ENCODE measurements around the gene GLI1. TPM values are rescaled to one million over a fixed set of nuclear protein-coding genes. Genes with fewer than 3 reads are reported as not detected.

GLI1 gene
- total RNA-seq, 1 donor from 2014 or later, result 0.92 TPM

Small RNAs within 50 kb of the gene (microRNA-seq; reads per million reads assigned to microRNA genes)
- gene MIR616 (not detected), gene MIR6758 (not detected)

Other genes with a start within 250 kb of the GLI1 start
- gene NXPH4, start 243.0 kb upstream of the GLI1 start, total RNA-seq, result 0.60 TPM
- 32.8 TPM for gene SHMT2, start 230.1 kb upstream of the GLI1 start, total RNA-seq
- 1.2 TPM for gene STAC3, start 208.6 kb upstream of the GLI1 start, total RNA-seq
- gene R3HDM2, start 28.7 kb upstream of the GLI1 start, total RNA-seq, result 56.7 TPM
- not detected for gene INHBC, start 25.0 kb upstream of the GLI1 start, total RNA-seq
- not detected for gene INHBE, start 4.5 kb upstream of the GLI1 start, total RNA-seq
- 6.4 TPM for gene ARHGAP9, start 20.1 kb downstream of the GLI1 start, total RNA-seq
- gene MARS1, start 28.3 kb downstream of the GLI1 start, total RNA-seq, result 89.7 TPM
- 19.2 TPM for gene DDIT3, start 60.7 kb downstream of the GLI1 start, total RNA-seq
- 34.5 TPM for gene MBD6, start 63.0 kb downstream of the GLI1 start, total RNA-seq
- 92.5 TPM for gene DCTN2, start 87.4 kb downstream of the GLI1 start, total RNA-seq
- 0.05 TPM for gene KIF5A, start 90.3 kb downstream of the GLI1 start, total RNA-seq
- 13.1 TPM for gene PIP4K2C, start 131.4 kb downstream of the GLI1 start, total RNA-seq
- gene DTX3, start 145.0 kb downstream of the GLI1 start, total RNA-seq, result 23.8 TPM
- gene ARHGEF25, start 151.7 kb downstream of the GLI1 start, total RNA-seq, result 13.0 TPM
- 7.3 TPM for gene B4GALNT1, start 173.4 kb downstream of the GLI1 start, total RNA-seq
- gene OS9, start 234.3 kb downstream of the GLI1 start, total RNA-seq, result 110 TPM